ENCODE results near the gene SAMD8.
"Not testable (repeated sequence)": the region's sequence is repeated elsewhere in the genome, so short reads cannot be mapped to it uniquely, and the experiment has no call there.

Gene SAMD8

GRCh38 chr10:75111907-75112679 is 637 bp downstream of the SAMD8 start:
- Histone ChIP-seq H3K27ac (ENCODE audit: low read depth, low read length) (peak overlapping the region; percentile 83), H3K23ac (ENCODE audit: low read length) (peak overlapping the region; percentile 70), H3K79me1 (ENCODE audit: low read length) (peaks cover 5% of the 10 kb centered on the region), H3K18ac (ENCODE audit: low read length) (peak overlapping the region; percentile 33), H3K4ac (ENCODE audit: low read depth, low read length) (no peak overlapping the region), H4K5ac (ENCODE audit: low read length) (no peak overlapping the region), H2BK120ac (ENCODE audit: low read depth, low read length) (no peak overlapping the region), H4K8ac (ENCODE audit: low read depth, low read length) (no peak overlapping the region), H3K4me2 (ENCODE audit: low read length) (peak overlapping the region; percentile 81), H3K27me3 (ENCODE audit: insufficient read depth, low read length, poor library complexity) (no peaks in the 10 kb centered on the region), H3K9ac (ENCODE audit: low read length) (peak overlapping the region; percentile 88), H3K56ac (ENCODE audit: low read length) (peak overlapping the region; percentile 91), H2AK5ac (ENCODE audit: low read length) (peak overlapping the region; percentile 11), H3K4me3 (ENCODE audit: low read length) (peak overlapping the region; percentile 91), H3K79me2 (ENCODE audit: control insufficient read depth, insufficient read depth, low read length) (peaks cover 21% of the 10 kb centered on the region), H3K4me1 (ENCODE audit: control insufficient read depth, low read depth, low read length) (peaks cover 2% of the 10 kb centered on the region), H2BK15ac (replicated peaks; ENCODE audit: low read depth) (no peak overlapping the region), H3K36me3 (ENCODE audit: control insufficient read depth, insufficient read depth, low read length) (no peaks in the 10 kb centered on the region), H2BK5ac (ENCODE audit: low read length) (peak overlapping the region; percentile 39)
- DNase-seq = peak; percentile 84
- WGBS (ENCODE audit: extremely low coverage, insufficient coverage, low lambda C conversion rate) = 100% methylated on average over 1 of the region's 23 CpGs

DNA sequence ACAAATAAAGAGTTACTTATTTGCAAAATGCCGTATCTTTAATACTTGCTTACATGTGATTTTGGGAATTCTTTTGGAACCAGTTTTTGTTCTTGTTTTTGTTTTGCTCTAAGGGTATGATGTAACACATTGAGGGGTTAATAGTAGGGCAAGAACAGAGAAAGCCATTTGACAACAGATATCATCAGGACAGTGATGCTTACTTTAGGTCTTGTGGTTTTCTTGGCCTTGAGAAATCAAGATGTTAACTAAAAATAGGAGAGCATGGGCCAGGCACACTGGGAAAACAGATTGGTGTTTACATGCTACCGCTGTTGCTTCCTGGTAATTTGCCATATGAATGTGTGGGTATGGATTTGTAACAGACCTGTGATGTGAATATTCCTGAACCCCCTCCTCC is 3.7 kb downstream of the SAMD8 start:
- no peak overlapping the region for H2AK5ac ChIP-seq (ENCODE audit: low read length)

GRCh38 chr10:75116941-75117775 is 5.7 kb downstream of the SAMD8 start:
- H3K4me3 ChIP-seq (ENCODE audit: low read length); H2AK5ac ChIP-seq (ENCODE audit: low read length); H3K4me1 ChIP-seq (ENCODE audit: control insufficient read depth, low read depth, low read length); H2BK15ac ChIP-seq (replicated peaks; ENCODE audit: low read depth); H3K18ac ChIP-seq (ENCODE audit: low read length); H3K4me2 ChIP-seq (ENCODE audit: low read length); H2BK5ac ChIP-seq (ENCODE audit: low read length); H4K5ac ChIP-seq (ENCODE audit: low read length); H2BK120ac ChIP-seq (ENCODE audit: low read depth, low read length); H3K56ac ChIP-seq (ENCODE audit: low read length); DNase-seq; H3K27ac ChIP-seq (ENCODE audit: low read depth, low read length); H3K9ac ChIP-seq (ENCODE audit: low read length); H3K27me3 ChIP-seq (ENCODE audit: insufficient read depth, low read length, poor library complexity); H3K79me1 ChIP-seq (ENCODE audit: low read length); H3K23ac ChIP-seq (ENCODE audit: low read length); H3K36me3 ChIP-seq (ENCODE audit: control insufficient read depth, insufficient read depth, low read length); H3K4ac ChIP-seq (ENCODE audit: low read depth, low read length); H4K8ac ChIP-seq (ENCODE audit: low read depth, low read length): not testable (repeated sequence)
- no CpG with 5 or more reads among the region's 15 CpGs for WGBS (ENCODE audit: extremely low coverage, insufficient coverage, low lambda C conversion rate)
- H3K79me2 ChIP-seq (ENCODE audit: control insufficient read depth, insufficient read depth, low read length) = peaks cover 25% of the 10 kb centered on the region

More for the DNA sequence above, 3.7 kb downstream of the SAMD8 start:
- H2BK5ac ChIP-seq (ENCODE audit: low read length) = no peak overlapping the region
- no peak overlapping the region for H3K4ac ChIP-seq (ENCODE audit: low read depth, low read length)
- no peak overlapping the region for H2BK120ac ChIP-seq (ENCODE audit: low read depth, low read length)
- WGBS (ENCODE audit: extremely low coverage, insufficient coverage, low lambda C conversion rate) = no CpG with 5 or more reads among the region's 2 CpGs
- peak overlapping the region; percentile 30 for H3K56ac ChIP-seq (ENCODE audit: low read length)
- no peaks in the 10 kb centered on the region for H3K36me3 ChIP-seq (ENCODE audit: control insufficient read depth, insufficient read depth, low read length)
- H3K9ac ChIP-seq (ENCODE audit: low read length) = no peak overlapping the region
- H3K4me2 ChIP-seq (ENCODE audit: low read length) = no peak overlapping the region
- no peak overlapping the region for H3K18ac ChIP-seq (ENCODE audit: low read length)
- peaks cover 25% of the 10 kb centered on the region for H3K79me2 ChIP-seq (ENCODE audit: control insufficient read depth, insufficient read depth, low read length)
- no peak overlapping the region for H3K4me3 ChIP-seq (ENCODE audit: low read length)
- DNase-seq = no peak
- H3K79me1 ChIP-seq (ENCODE audit: low read length) = peaks cover 5% of the 10 kb centered on the region
- H4K5ac ChIP-seq (ENCODE audit: low read length) = no peak overlapping the region
- H3K23ac ChIP-seq (ENCODE audit: low read length) = no peak overlapping the region
- no peak overlapping the region for H2BK15ac ChIP-seq (replicated peaks; ENCODE audit: low read depth)
- H3K27me3 ChIP-seq (ENCODE audit: insufficient read depth, low read length, poor library complexity) = no peaks in the 10 kb centered on the region
- H4K8ac ChIP-seq (ENCODE audit: low read depth, low read length) = no peak overlapping the region
- H3K4me1 ChIP-seq (ENCODE audit: control insufficient read depth, low read depth, low read length) = no peaks in the 10 kb centered on the region
- H3K27ac ChIP-seq (ENCODE audit: low read depth, low read length) = no peak overlapping the region

- Histone ChIP-seq H3K4me2 (ENCODE audit: low read length) (no peak overlapping the region), H3K18ac (ENCODE audit: low read length) (no peak overlapping the region), H3K27me3 (ENCODE audit: insufficient read depth, low read length, poor library complexity) (no peaks in the 10 kb centered on the region), H2BK15ac (replicated peaks; ENCODE audit: low read depth) (no peak overlapping the region), H3K9ac (ENCODE audit: low read length) (no peak overlapping the region), H2BK120ac (ENCODE audit: low read depth, low read length) (no peak overlapping the region), H4K5ac (ENCODE audit: low read length) (no peak overlapping the region), H3K56ac (ENCODE audit: low read length) (no peak overlapping the region), H3K4ac (ENCODE audit: low read depth, low read length) (no peak overlapping the region), H3K79me2 (ENCODE audit: control insufficient read depth, insufficient read depth, low read length) (peaks cover 21% of the 10 kb centered on the region), H3K4me3 (ENCODE audit: low read length) (no peak overlapping the region), H3K36me3 (ENCODE audit: control insufficient read depth, insufficient read depth, low read length) (no peaks in the 10 kb centered on the region), H4K8ac (ENCODE audit: low read depth, low read length) (no peak overlapping the region), H3K27ac (ENCODE audit: low read depth, low read length) (no peak overlapping the region), H3K79me1 (ENCODE audit: low read length) (peaks cover 6% of the 10 kb centered on the region), H2AK5ac (ENCODE audit: low read length) (no peak overlapping the region), H3K4me1 (ENCODE audit: control insufficient read depth, low read depth, low read length) (no peaks in the 10 kb centered on the region), H3K23ac (ENCODE audit: low read length) (no peak overlapping the region), H2BK5ac (ENCODE audit: low read length) (no peak overlapping the region)
- no peak for DNase-seq
- WGBS (ENCODE audit: extremely low coverage, insufficient coverage, low lambda C conversion rate) = no CpG with 5 or more reads among the region's 3 CpGs
Observed at GRCh38 chr10:75117995-75118394, 6.5 kb downstream of the SAMD8 start.

GRCh38 chr10:75119444-75120066 is 8.1 kb downstream of the SAMD8 start:
- H3K79me2 ChIP-seq (ENCODE audit: control insufficient read depth, insufficient read depth, low read length) = peaks cover 17% of the 10 kb centered on the region
- not testable (repeated sequence) for H3K4me3 ChIP-seq (ENCODE audit: low read length); H4K5ac ChIP-seq (ENCODE audit: low read length); H3K4me2 ChIP-seq (ENCODE audit: low read length); H3K27me3 ChIP-seq (ENCODE audit: insufficient read depth, low read length, poor library complexity); H3K79me1 ChIP-seq (ENCODE audit: low read length); H2BK15ac ChIP-seq (replicated peaks; ENCODE audit: low read depth); H2BK120ac ChIP-seq (ENCODE audit: low read depth, low read length); H2BK5ac ChIP-seq (ENCODE audit: low read length); H3K18ac ChIP-seq (ENCODE audit: low read length); H3K23ac ChIP-seq (ENCODE audit: low read length); H3K4ac ChIP-seq (ENCODE audit: low read depth, low read length); H4K8ac ChIP-seq (ENCODE audit: low read depth, low read length); H3K9ac ChIP-seq (ENCODE audit: low read length); DNase-seq; H3K56ac ChIP-seq (ENCODE audit: low read length); H3K4me1 ChIP-seq (ENCODE audit: control insufficient read depth, low read depth, low read length); H2AK5ac ChIP-seq (ENCODE audit: low read length); H3K36me3 ChIP-seq (ENCODE audit: control insufficient read depth, insufficient read depth, low read length); H3K27ac ChIP-seq (ENCODE audit: low read depth, low read length)
- no CpG with 5 or more reads among the region's 15 CpGs for WGBS (ENCODE audit: extremely low coverage, insufficient coverage, low lambda C conversion rate)

Measured in mesendoderm (in vitro differentiated cells).